ENCODE results near the gene DIP2B. TPM values are rescaled to one million over a fixed set of nuclear protein-coding genes. Genes with fewer than 3 reads are reported as not detected.

The DIP2B gene
- total RNA-seq, 1 experiment from 2014 or later: 30.2 TPM

GRCh38 chr12:50742776-50743175 is 238.0 kb downstream of the DIP2B start:
- intact Hi-C loops (cut with micrococcal nuclease; ENCODE audit: unreplicated experiment): no loop called here
- in situ Hi-C loops (cut with HindIII; ENCODE audit: low pct_unique_long_range_greater_than_20kb, low sequenced_read_pairs): no loop called here
- no peak for DNase-seq (ENCODE audit: low read depth, low spot score)
- TF ChIP-seq REST (IDR thresholded peaks at IDR 0.05; ENCODE audit: insufficient read depth in 1 of 2, low read depth in 2 of 2, low read length in 1 of 2): no peak
- no peaks in the 10 kb centered on the region for H3K27me3 ChIP-seq (ENCODE audit: control insufficient read depth, insufficient read depth, low read length)
- no peak overlapping the region for H3K27ac ChIP-seq (ENCODE audit: low read length)
- no TSS peak for BruUV-seq (replicated peaks)
- ATAC-seq: no peak
- ChIA-PET POLR2A (no interaction called here), CTCF (interaction anchor here (0.7 kb wide), 1 partner anchor 72 kb away, joined by 3 read pairs; no protein-coding TSS in a partner anchor)
- H3K4me3 ChIP-seq (ENCODE audit: low read depth in 2 of 2, low read length in 2 of 2): no peak overlapping the region
- H3K9me3 ChIP-seq (ENCODE audit: control insufficient read depth, insufficient read depth, low read depth, low read length): no peaks in the 10 kb centered on the region
- H3K4me1 ChIP-seq (ENCODE audit: control insufficient read depth, insufficient read depth, low read length): no peaks in the 10 kb centered on the region
- peaks cover 7% of the 10 kb centered on the region; the same call in 1 of the 2 replicates for H3K36me3 ChIP-seq (ENCODE audit: control insufficient read depth, insufficient read depth, low read length)

- no peaks in the 10 kb centered on the region for H3K27me3 ChIP-seq (ENCODE audit: control insufficient read depth, insufficient read depth, low read length)
- no peak for TF ChIP-seq CTCF (IDR thresholded peaks at IDR 0.05)
- no peak for TF ChIP-seq TCF7L2 (IDR thresholded peaks at IDR 0.05; ENCODE audit: low read depth, low read length)
- TF ChIP-seq POLR2AphosphoS5 (IDR thresholded peaks at IDR 0.05; ENCODE audit: low read depth, low read length): no peak
- TF ChIP-seq SIN3A (IDR thresholded peaks at IDR 0.05; ENCODE audit: borderline replicate concordance, insufficient read depth, low read depth, low read length): no peak
- TF ChIP-seq REST (IDR thresholded peaks at IDR 0.05; ENCODE audit: insufficient read depth in 1 of 2, low read depth in 2 of 2, low read length in 1 of 2): no peak
- POLR2A ChIA-PET: no interaction called here
- H3K4me3 ChIP-seq (ENCODE audit: low read depth in 2 of 2, low read length in 2 of 2): no peak overlapping the region
- no peak overlapping the region for H3K27ac ChIP-seq (ENCODE audit: low read length)
- no peaks in the 10 kb centered on the region for H3K4me1 ChIP-seq (ENCODE audit: control insufficient read depth, insufficient read depth, low read length)
- in situ Hi-C loops (cut with HindIII; ENCODE audit: low pct_unique_long_range_greater_than_20kb, low sequenced_read_pairs): no loop called here
- ATAC-seq: no peak
- intact Hi-C loops (cut with micrococcal nuclease; ENCODE audit: unreplicated experiment): no loop called here
- no TSS peak for BruUV-seq (replicated peaks)
- CTCF ChIA-PET: no interaction called here
- DNase-seq (ENCODE audit: low read depth, low spot score): no peak
- H3K9me3 ChIP-seq (ENCODE audit: control insufficient read depth, insufficient read depth, low read depth, low read length): no peaks in the 10 kb centered on the region
- 0 out of 2 replicates have a peak, but pooled peaks cover 5% of the 10 kb centered on the region for H3K36me3 ChIP-seq (ENCODE audit: control insufficient read depth, insufficient read depth, low read length)
Observed at GRCh38 chr12:50745861-50746260, 241.1 kb downstream of the DIP2B start.

All from Panc1 (cell line).